Tibial artery (tissue), 4 donors: ENCODE measurements around the gene PPP1R3D.

Experiments
- DNase-seq, 2 donors: peaks; one replicate each; pipeline ENCODE4 v3.0.0-alpha.2; 2019
- H3K27ac ChIP-seq, 2 donors: fragments of 200-600 bp; sonication (generic) in 1 of 2; 1 replicate in 1 of 2; 2 replicates in 1 of 2; pipeline ENCODE4 v1.5.1; 2018 to 2019; ENCODE audit warnings: mild to moderate bottlenecking in 1 of 2
- H3K27me3 ChIP-seq, 2 donors: fragments of 200-600 bp; sonication (generic) in 1 of 2; one replicate each; pipeline versions ENCODE4 v1.5.1 to v1.6.0; 2016 to 2019
- H3K36me3 ChIP-seq, 3 donors: fragments of 200-600 bp; sonication (generic) in 2 of 3; one replicate each; pipeline ENCODE4 v1.5.1; 2016 to 2019; ENCODE audit warnings: mild to moderate bottlenecking in 2 of 3
- H3K4me1 ChIP-seq, 4 donors: fragments of 200-600 bp; sonication (generic) in 2 of 4; 1 replicate in 3 of 4; 2 replicates in 1 of 4; pipeline ENCODE4 v1.5.1; 2016 to 2019
- H3K4me3 ChIP-seq, 2 donors: fragments of 200-600 bp; sonication (generic) in 1 of 2; 1 replicate in 1 of 2; 2 replicates in 1 of 2; pipeline ENCODE4 v1.5.1; 2018 to 2019; ENCODE audit warnings: mild to moderate bottlenecking in 2 of 2
- H3K9me3 ChIP-seq, 3 donors: fragments of 200-600 bp; sonication (generic) in 1 of 3; one replicate each; pipeline ENCODE4 v1.5.1; 2016 to 2019
- CTCF ChIP-seq, 2 experiments: fragments of 200-600 bp in 1 of 2; fragments of 450-650 bp in 1 of 2; IDR thresholded peaks; one replicate each; pipeline ENCODE4 v1.5.1; 2017 to 2019; ENCODE audit warnings: antibody characterized with exemption in 2 of 2, mild to moderate bottlenecking in 1 of 2, moderate library complexity in 1 of 2
- intact Hi-C: fragments of 100-400 bp; cut with DNase I; formaldehyde crosslinking; loops from one replicate; pipeline ENCODE4 v1.15.0; 2023; ENCODE audit warnings: low total_unique reads

PPP1R3D gene

GRCh38 chr20:59955131-59955796, 15.2 kb upstream of the PPP1R3D start:
- intact Hi-C loops, result no loop called here
- TF ChIP-seq CTCF (IDR thresholded peaks at IDR 0.05), result peak in 1 of 2 experiments; percentile 14
- no peak overlapping the region for H3K27ac ChIP-seq
- H3K27me3 ChIP-seq, result no peaks in the 10 kb centered on the region
- peaks cover 5 to 21% (median 15%) of the 10 kb centered on the region in 3 donors for H3K36me3 ChIP-seq
- H3K9me3 ChIP-seq, result no peaks in the 10 kb centered on the region
- H3K4me1 ChIP-seq, result no peaks in the 10 kb centered on the region
- no peak overlapping the region for H3K4me3 ChIP-seq
- no peak for DNase-seq

- no peak for TF ChIP-seq CTCF (IDR thresholded peaks at IDR 0.05)
- Histone ChIP-seq H3K36me3 (peaks cover 5 to 21% (median 12%) of the 10 kb centered on the region in 3 donors), H3K9me3 (no peaks in the 10 kb centered on the region), H3K27ac (no peak overlapping the region), H3K4me1 (no peaks in the 10 kb centered on the region), H3K27me3 (no peaks in the 10 kb centered on the region), H3K4me3 (no peak overlapping the region)
- no peak for DNase-seq
- intact Hi-C loops, result loop anchor here (1.0 to 5.0 kb wide), 2 partner anchors 43 to 1098 kb away; no protein-coding TSS in a partner anchor
These were observed 14.6 kb upstream of the PPP1R3D start for GRCh38 chr20:59954718-59955117.

GRCh38 chr20:59949911-59950310, 9.8 kb upstream of the PPP1R3D start:
- H3K27ac ChIP-seq, result no peak overlapping the region
- intact Hi-C loops, result loop anchor here (5.0 kb wide), 1 partner anchor 1102 kb away; no protein-coding TSS in a partner anchor

GRCh38 chr20:59948828-59949720, 9.0 kb upstream of the PPP1R3D start:
- no peak for DNase-seq
- Histone ChIP-seq H3K36me3 (peaks cover 7 to 21% (median 21%) of the 10 kb centered on the region in 3 donors), H3K27ac (no peak overlapping the region), H3K9me3 (no peaks in the 10 kb centered on the region), H3K27me3 (no peaks in the 10 kb centered on the region), H3K4me1 (peaks cover 0 to 13% (median under 1%) of the 10 kb centered on the region in 4 donors), H3K4me3 (no peak overlapping the region)
- TF ChIP-seq CTCF (IDR thresholded peaks at IDR 0.05), result peak; percentile 45 to 54
- intact Hi-C loops, result no loop called here

More at GRCh38 chr20:59949911-59950310, 9.8 kb upstream of the PPP1R3D start:
- no peaks in the 10 kb centered on the region for H3K27me3 ChIP-seq
- H3K4me1 ChIP-seq, result peaks cover 0 to 13% (median under 1%) of the 10 kb centered on the region in 4 donors
- no peak for DNase-seq
- H3K36me3 ChIP-seq, result peaks cover 0 to 13% (median 12%) of the 10 kb centered on the region in 3 donors
- H3K9me3 ChIP-seq, result no peaks in the 10 kb centered on the region
- no peak for TF ChIP-seq CTCF (IDR thresholded peaks at IDR 0.05)
- H3K4me3 ChIP-seq, result no peak overlapping the region

GRCh38 chr20:59948212-59948611, 8.1 kb upstream of the PPP1R3D start:
- intact Hi-C loops, result no loop called here
- H3K9me3 ChIP-seq, result no peaks in the 10 kb centered on the region
- no peak overlapping the region for H3K27ac ChIP-seq
- H3K27me3 ChIP-seq, result no peaks in the 10 kb centered on the region
- no peak for TF ChIP-seq CTCF (IDR thresholded peaks at IDR 0.05)
- peaks cover 0 to 13% (median under 1%) of the 10 kb centered on the region in 4 donors for H3K4me1 ChIP-seq
- no peak for DNase-seq
- H3K36me3 ChIP-seq, result peaks cover 13 to 27% (median 26%) of the 10 kb centered on the region in 3 donors
- no peak overlapping the region for H3K4me3 ChIP-seq
